T-helper 2 cell treated with Interferon-gamma antibody and Interleukin-4, amounts not matched to agents 5 μg/mL and 100 μg/mL, for 36 hours (primary cell): ENCODE measurements around the gene UNK.
A peak's percentile ranks its signal among the peaks of the same experiment; 100 is the strongest.

Source experiments
- DNase-seq: peaks from one replicate; pipeline ENCODE4 v3.0.0; 2021; ENCODE audit warnings: low spot score
- H3K27ac Mint-ChIP-seq: one replicate; pipeline ENCODE4 v1.8.0; 2021; ENCODE audit warnings: mild to moderate bottlenecking, mixed read lengths
- H3K27me3 Mint-ChIP-seq: one replicate; pipeline ENCODE4 v1.8.0; 2021; ENCODE audit warnings: low read depth, mixed read lengths
- H3K36me3 Mint-ChIP-seq: one replicate; pipeline ENCODE4 v1.8.0; 2021; ENCODE audit warnings: low read depth, mixed read lengths
- H3K4me1 Mint-ChIP-seq: one replicate; pipeline ENCODE4 v1.8.0; 2021; ENCODE audit warnings: low read depth, mixed read lengths
- H3K4me3 Mint-ChIP-seq: one replicate; pipeline ENCODE4 v1.8.0; 2022; ENCODE audit warnings: mild to moderate bottlenecking, moderate library complexity, mixed read lengths
- H3K9me3 Mint-ChIP-seq: one replicate; pipeline ENCODE4 v1.8.0; 2021; ENCODE audit warnings: mixed read lengths

The UNK gene

DNA sequence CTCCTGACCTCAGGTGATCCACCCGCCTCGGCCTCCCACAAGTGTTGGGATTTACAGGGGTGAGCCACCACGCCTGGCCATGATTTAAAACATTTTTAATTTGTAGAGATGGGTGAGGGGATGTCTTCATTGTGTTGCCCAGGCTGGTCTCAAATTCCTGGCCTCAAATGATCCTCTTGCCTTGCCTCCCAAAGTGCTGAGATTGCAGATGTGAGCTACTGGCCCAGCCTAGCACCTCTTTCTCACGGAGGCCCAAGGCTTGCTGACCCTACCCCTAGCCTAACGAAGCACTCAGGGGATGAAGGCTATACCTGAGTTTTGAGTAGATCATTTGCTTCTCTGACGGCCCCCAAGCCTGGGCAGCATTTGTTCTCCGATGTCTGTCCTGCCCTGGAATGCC, 26.6 kb downstream of the UNK start:
- H3K4me1 Mint-ChIP-seq: peaks cover 1% of the 10 kb centered on the region
- peaks cover 8% of the 10 kb centered on the region for H3K36me3 Mint-ChIP-seq
- H3K27me3 Mint-ChIP-seq: no peaks in the 10 kb centered on the region
- H3K4me3 Mint-ChIP-seq: no peak overlapping the region
- no peak for DNase-seq
- no peak overlapping the region for H3K27ac Mint-ChIP-seq
- no peaks in the 10 kb centered on the region for H3K9me3 Mint-ChIP-seq

DNA sequence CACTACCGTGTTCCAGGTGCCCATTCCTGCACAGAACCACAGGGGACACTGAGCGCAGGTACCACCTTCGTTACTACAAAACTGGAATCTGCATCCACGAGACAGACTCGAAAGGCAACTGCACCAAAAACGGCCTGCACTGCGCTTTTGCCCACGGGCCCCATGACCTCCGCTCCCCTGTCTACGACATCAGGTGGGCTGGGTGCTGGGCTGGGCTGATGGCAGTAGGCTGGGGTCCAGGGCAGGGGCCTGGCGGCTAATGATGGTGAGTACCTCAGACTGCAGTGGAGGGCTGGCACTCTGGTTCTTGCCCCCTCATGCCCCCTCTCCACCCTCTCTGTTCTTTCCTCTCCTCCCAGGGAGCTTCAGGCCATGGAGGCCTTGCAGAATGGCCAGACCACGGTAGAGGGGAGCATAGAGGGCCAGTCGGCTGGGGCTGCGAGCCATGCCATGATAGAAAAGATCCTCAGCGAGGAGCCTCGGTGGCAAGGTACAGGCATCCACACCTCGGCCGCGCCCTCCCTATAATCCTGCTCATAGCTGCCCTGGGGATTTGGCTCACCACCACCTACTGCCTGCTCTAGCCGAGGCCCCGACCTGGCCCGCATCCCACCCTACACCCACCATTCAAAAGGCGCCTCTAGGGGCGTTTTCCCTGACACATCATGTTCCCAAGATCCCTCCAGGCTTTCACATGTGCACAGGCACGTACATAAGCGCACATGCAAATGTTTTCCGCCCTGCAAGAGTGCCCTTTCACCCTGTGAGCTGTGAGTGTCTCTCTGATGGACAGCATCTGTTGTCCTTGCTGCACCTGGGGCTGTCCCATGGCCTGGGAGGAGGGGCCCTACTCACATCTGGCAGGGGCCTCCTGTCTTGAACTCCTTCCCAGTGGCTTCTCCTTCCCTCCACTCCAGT, 27.7 kb downstream of the UNK start:
- Mint-ChIP-seq H3K36me3 (peaks cover 8% of the 10 kb centered on the region), H3K4me1 (peaks cover 1% of the 10 kb centered on the region), H3K27ac (no peak overlapping the region), H3K9me3 (no peaks in the 10 kb centered on the region), H3K4me3 (no peak overlapping the region), H3K27me3 (no peaks in the 10 kb centered on the region)
- DNase-seq: no peak

DNA sequence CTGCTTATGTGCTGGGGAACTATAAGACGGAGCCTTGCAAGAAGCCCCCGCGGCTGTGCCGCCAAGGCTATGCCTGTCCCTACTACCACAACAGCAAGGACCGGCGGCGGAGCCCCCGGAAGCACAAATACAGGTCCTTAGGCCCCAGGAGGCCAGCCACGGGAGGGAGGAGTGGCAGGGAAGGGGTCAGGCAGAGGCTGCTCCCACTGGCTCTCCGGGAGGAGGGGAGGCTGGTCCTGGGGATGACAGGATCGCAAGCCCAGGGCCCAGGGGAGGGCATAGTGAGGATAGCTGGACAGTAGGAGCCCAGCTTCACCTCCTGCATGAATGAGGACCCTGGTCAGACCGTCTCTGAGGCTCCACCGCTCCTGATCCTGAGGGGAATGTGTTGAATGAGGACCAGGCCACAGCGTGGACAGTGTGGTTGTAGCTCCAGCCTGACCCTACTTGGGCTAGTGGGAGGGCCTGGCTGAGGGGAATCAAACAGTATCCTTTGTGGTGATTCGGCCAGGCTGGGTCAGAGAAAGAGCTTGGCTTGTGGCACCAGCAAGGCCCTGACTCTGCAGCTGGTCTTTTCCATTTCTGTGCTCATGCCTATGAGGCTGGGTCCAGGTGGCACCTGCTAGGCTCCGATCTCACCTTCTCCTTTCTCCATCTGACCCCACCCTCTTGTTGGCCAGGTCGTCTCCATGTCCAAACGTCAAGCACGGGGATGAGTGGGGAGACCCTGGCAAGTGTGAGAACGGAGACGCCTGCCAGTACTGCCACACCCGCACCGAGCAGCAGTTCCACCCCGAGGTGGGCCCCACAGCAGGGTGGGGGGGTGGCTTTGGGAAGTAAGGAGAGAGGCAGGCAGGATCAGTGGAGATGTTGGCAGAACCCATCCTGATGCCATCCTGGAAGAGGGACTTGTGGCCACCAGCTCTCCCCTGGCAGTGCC, 28.7 kb downstream of the UNK start:
- no peak overlapping the region for H3K4me3 Mint-ChIP-seq
- peaks cover 8% of the 10 kb centered on the region for H3K36me3 Mint-ChIP-seq
- no peak overlapping the region for H3K27ac Mint-ChIP-seq
- DNase-seq: no peak
- no peaks in the 10 kb centered on the region for H3K27me3 Mint-ChIP-seq
- peaks cover 1% of the 10 kb centered on the region for H3K4me1 Mint-ChIP-seq
- H3K9me3 Mint-ChIP-seq: no peaks in the 10 kb centered on the region

DNA sequence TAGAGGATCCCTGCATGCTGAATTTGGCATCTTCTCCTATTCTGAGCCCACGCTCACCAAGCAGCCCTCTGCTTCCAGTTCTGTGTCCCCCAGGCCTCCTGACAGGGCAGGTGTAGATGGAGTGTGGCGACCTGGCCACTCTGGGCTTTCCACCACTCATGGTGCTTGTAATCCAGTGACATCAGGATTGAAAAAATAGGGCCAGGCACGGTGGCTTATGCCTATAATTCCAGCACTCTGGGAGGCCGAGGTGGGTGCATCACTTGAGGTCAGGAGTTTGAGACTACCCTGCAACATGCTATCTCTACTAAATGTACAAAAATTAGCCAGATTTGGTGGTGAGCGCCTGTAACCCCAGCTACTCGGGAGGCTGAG, 29.4 kb downstream of the UNK start:
- Mint-ChIP-seq H3K4me1 (no peaks in the 10 kb centered on the region), H3K4me3 (no peak overlapping the region), H3K9me3 (no peaks in the 10 kb centered on the region), H3K27ac (no peak overlapping the region), H3K36me3 (peaks cover 11% of the 10 kb centered on the region), H3K27me3 (no peaks in the 10 kb centered on the region)
- DNase-seq: no peak

DNA sequence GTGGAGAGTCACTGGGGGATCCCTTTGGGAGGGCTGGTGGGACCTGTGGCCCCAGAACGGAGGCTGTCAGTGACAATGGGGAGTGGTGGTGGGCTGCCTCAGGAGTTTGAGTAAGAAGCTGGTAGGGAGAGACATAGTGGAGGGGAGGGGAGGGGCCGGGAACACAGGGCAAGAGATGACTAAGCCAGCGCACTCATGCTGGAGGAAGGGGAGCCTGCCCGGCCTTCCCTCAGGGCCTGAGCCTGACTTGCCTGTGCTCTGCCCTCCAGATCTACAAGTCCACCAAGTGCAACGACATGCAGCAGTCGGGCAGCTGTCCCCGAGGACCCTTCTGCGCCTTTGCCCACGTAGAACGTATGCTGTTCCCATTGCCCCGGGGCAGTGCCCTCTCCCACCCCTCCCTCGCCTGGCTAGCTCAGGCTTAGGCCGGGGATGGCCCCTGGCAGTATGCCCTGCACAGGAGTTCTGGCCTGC, 30.3 kb downstream of the UNK start:
- H3K4me1 Mint-ChIP-seq: no peaks in the 10 kb centered on the region
- no peaks in the 10 kb centered on the region for H3K27me3 Mint-ChIP-seq
- H3K4me3 Mint-ChIP-seq: no peak overlapping the region
- DNase-seq: no peak
- H3K36me3 Mint-ChIP-seq: peaks cover 17% of the 10 kb centered on the region
- peak overlapping the region; percentile 41 for H3K27ac Mint-ChIP-seq
- H3K9me3 Mint-ChIP-seq: no peaks in the 10 kb centered on the region

DNA sequence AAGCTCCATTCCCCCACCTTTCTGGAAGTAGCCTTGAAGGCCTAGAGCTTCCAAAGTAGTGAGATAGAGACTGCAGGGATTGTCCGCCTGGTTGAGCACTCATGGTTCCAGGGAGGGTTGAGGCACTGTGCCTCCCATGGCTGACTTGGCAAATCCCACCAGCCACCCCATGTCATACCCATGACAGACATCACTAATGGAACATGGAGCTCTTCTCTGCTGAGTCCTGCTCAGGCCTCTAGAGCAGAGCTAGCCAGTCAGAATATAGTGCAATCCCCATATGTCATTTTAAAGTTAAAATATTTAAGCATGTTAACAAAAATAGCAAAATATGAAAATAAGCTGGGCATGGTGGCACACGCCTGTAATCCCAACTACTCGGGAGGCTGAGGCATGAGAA, 30.8 kb downstream of the UNK start:
- H3K36me3 Mint-ChIP-seq: peaks cover 18% of the 10 kb centered on the region
- H3K27ac Mint-ChIP-seq: no peak overlapping the region

DNA sequence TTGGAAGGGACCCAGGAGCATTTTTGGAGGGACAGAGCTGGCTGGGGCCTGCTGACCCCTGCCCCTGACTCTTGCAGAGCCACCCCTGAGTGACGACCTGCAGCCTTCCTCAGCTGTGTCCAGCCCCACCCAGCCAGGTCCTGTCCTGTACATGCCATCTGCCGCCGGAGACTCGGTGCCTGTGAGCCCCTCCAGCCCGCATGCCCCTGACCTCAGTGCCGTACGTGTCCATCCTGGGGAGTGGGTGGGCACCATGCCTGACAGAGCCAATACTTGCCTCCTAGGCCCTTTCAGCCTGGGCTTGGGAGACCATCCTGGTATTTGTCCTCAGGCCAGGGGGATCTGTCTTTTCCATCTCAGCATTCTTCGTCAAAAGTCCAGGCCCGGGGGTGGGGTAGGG, 32.1 kb downstream of the UNK start:
- no peaks in the 10 kb centered on the region for H3K9me3 Mint-ChIP-seq
- no peak overlapping the region for H3K27ac Mint-ChIP-seq
- no peaks in the 10 kb centered on the region for H3K27me3 Mint-ChIP-seq
- H3K4me3 Mint-ChIP-seq: no peak overlapping the region
- no peak for DNase-seq
- peaks cover 3% of the 10 kb centered on the region for H3K4me1 Mint-ChIP-seq
- peaks cover 22% of the 10 kb centered on the region for H3K36me3 Mint-ChIP-seq

More for the DNA sequence above, 30.8 kb downstream of the UNK start:
- DNase-seq: no peak
- Mint-ChIP-seq H3K4me1 (no peaks in the 10 kb centered on the region), H3K9me3 (no peaks in the 10 kb centered on the region), H3K4me3 (no peak overlapping the region), H3K27me3 (no peaks in the 10 kb centered on the region)

DNA sequence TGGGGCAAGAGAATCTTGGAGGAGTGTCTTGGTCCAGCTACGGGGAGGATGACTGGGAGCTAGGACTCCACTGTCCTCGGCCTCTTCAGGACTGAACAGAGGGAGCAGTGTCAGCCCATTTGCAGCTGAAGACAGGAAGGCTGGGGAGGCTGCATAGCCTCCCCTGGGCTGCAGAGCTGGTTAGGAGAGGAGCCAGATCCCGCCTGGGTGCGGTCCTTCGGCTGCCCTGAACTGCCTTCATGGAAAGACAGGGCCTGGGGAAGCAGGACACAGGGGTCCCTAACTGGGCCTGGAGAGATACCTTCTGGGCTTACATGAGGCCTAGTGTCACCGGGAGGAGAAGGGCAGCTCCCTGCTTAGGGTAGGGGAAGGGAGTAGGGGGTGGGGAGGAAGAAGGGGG, 33.0 kb downstream of the UNK start:
- no peaks in the 10 kb centered on the region for H3K27me3 Mint-ChIP-seq
- H3K27ac Mint-ChIP-seq: no peak overlapping the region
- H3K36me3 Mint-ChIP-seq: peaks cover 21% of the 10 kb centered on the region
- H3K4me3 Mint-ChIP-seq: no peak overlapping the region
- H3K4me1 Mint-ChIP-seq: peaks cover 3% of the 10 kb centered on the region
- no peak for DNase-seq
- no peaks in the 10 kb centered on the region for H3K9me3 Mint-ChIP-seq

DNA sequence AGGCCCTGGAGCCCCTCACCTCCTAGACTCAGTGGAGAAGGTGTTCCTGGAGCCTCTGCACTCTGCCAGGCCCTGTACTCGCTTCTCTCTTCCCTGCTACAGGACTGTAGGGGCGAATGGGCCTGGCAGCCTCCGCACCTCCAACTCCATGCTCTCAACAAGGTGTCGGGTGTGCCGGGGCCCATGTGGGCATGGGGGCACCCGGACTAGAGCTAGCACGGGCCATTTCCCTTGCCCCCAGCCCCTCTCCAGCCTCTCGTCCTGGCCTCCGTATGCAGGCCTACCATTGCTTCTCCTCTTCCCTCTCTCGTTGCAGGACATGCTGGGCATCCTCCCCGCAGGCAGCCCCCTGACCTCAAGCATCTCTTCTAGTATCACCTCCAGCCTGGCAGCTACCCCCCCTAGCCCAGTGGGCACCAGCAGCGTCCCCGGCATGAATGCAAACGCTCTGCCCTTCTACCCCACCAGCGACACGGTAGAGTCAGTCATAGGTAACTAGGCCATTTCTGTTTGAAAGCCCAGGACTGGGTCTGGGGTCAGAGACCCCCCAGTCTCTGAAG, 33.8 kb downstream of the UNK start:
- H3K27ac Mint-ChIP-seq: peak overlapping the region; percentile 2
- DNase-seq: no peak

DNA sequence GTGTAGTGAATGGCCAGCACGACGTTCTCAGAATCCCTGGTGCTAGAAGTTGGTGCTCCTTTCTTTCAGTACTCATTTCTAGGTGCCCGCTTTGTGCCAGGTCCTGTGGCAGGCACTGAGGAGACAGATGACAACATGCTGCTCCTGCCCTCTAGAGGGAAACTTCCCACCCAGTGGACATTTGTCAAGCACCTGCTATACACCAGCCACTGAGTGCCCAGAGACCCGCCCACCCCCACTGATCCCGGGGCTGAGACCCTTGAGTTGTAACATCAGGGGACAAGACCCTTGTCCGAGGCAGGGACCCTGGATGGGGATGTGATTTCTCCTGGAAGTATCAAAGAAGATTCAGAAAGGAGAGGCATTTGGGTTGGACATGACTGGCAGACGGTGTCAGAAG, 34.5 kb downstream of the UNK start:
- Mint-ChIP-seq H3K27me3 (no peaks in the 10 kb centered on the region), H3K9me3 (no peaks in the 10 kb centered on the region), H3K36me3 (peaks cover 19% of the 10 kb centered on the region), H3K27ac (peak overlapping the region; percentile 23), H3K4me3 (no peak overlapping the region), H3K4me1 (peaks cover 3% of the 10 kb centered on the region)
- DNase-seq: no peak

More for the DNA sequence above, 33.8 kb downstream of the UNK start:
- Mint-ChIP-seq H3K4me3 (no peak overlapping the region), H3K4me1 (peaks cover 3% of the 10 kb centered on the region), H3K27me3 (no peaks in the 10 kb centered on the region), H3K36me3 (peaks cover 17% of the 10 kb centered on the region), H3K9me3 (no peaks in the 10 kb centered on the region)

DNA sequence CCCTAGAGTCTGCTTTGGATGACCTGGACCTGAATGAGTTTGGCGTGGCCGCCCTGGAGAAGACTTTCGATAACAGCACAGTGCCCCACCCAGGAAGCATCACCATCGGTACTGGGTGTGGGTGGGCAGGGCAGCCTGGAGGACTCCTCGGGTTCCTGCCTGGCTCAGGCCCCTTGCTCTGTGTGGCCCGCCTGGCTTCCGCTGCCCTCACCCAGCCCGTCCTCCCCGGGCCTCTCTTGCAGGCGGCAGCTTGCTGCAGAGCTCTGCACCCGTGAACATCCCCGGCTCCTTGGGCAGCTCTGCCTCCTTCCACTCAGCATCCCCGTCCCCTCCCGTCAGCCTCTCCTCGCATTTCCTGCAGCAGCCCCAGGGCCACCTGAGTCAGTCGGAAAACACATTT, 35.1 kb downstream of the UNK start:
- no peak for DNase-seq
- no peaks in the 10 kb centered on the region for H3K9me3 Mint-ChIP-seq
- H3K27me3 Mint-ChIP-seq: no peaks in the 10 kb centered on the region
- H3K36me3 Mint-ChIP-seq: peaks cover 18% of the 10 kb centered on the region
- H3K4me3 Mint-ChIP-seq: no peak overlapping the region
- peaks cover 3% of the 10 kb centered on the region for H3K4me1 Mint-ChIP-seq
- no peak overlapping the region for H3K27ac Mint-ChIP-seq

DNA sequence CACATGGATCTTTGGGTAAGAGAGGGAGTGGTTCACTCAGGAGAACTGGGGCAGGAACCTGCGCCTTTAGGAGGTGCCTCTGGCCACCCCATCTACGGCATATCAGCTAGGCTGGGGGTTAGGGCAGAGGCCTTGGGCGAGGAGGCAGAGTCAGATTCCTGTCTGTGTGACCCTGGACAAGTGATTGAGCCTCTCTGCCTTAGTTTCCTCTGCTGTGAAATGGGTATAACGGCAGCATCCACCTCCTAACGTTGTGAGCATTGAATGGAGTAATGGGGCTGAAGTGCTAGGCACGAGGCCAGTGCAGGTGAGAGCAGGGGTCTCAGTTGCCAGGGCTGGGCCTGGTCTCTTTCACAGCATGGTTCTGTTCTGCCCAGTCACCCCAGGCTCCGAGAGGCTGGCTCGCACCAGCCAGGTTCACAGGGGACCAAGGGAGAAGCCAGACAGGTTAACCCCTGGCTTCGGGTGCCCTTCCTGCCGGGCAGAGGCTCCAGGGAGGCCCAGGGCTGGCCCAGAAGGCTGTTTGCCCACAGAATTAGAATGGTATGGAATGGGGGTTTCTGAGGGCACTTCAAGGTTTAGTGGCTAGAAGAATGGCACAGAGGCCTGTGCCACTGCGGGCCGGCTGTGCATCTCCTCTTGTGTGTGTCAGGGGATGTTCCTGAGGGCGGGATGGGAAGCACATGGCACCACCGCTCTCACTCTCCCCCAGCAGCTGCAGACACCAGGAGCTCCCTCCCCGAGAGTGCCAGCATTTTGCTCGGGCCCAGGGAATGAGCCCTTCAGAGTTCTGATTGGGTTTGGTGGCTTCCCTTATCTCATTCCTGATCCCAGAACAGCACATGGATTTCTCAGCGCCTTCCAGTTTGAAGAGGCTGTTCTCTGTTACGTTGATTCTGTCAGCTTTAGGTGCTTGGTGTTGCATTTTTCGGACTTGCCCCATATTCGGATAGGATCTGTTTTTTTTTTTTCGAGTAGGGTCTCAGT, 35.8 kb downstream of the UNK start:
- H3K36me3 Mint-ChIP-seq: peaks cover 18% of the 10 kb centered on the region
- H3K27me3 Mint-ChIP-seq: no peaks in the 10 kb centered on the region
- DNase-seq: no peak
- peaks cover 3% of the 10 kb centered on the region for H3K4me1 Mint-ChIP-seq
- no peaks in the 10 kb centered on the region for H3K9me3 Mint-ChIP-seq
- H3K27ac Mint-ChIP-seq: no peak overlapping the region
- no peak overlapping the region for H3K4me3 Mint-ChIP-seq

DNA sequence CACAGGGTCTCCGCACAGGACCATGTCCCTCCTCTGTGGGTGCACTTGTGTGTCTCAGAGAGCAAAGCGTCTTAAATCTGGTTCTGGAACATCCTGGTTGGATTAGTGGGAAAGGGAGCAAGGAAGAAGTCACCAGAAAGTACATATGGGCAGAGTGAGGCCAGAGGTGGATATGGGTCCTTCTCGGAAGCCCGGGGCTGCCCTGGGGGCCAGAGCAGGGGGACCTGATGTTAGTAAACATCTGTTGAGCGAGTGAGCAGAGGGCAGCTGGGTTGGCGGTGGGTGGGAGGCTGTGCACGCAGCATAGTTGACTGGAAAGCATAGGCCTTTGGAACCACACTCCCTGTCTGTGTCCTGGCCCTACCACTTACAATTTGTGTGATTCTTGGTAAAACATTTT, 36.9 kb downstream of the UNK start:
- peak overlapping the region; percentile 79 for H3K27ac Mint-ChIP-seq
- no peak overlapping the region for H3K4me3 Mint-ChIP-seq
- peaks cover 3% of the 10 kb centered on the region for H3K4me1 Mint-ChIP-seq
- DNase-seq: no peak
- no peaks in the 10 kb centered on the region for H3K9me3 Mint-ChIP-seq
- H3K36me3 Mint-ChIP-seq: peaks cover 19% of the 10 kb centered on the region
- no peaks in the 10 kb centered on the region for H3K27me3 Mint-ChIP-seq
